Stimulated activated CD4-positive, alpha-beta T cell treated with anti-CD3 and anti-CD28 coated beads, TNF-alpha, amount 100 ng/mL, for 48 hours (primary cell): ENCODE data around the gene MKRN2.

ENCODE experiments used
- DNase-seq, 3 donors: peaks; one replicate each; pipeline ENCODE4 v3.0.0-alpha.2; 2020; ENCODE audit warnings: low read depth in 3 of 3

The MKRN2 gene

GRCh38 chr3:12556314-12556689 is 585 bp upstream of the MKRN2 start:
- DNase-seq = no peak

- DNase-seq = no peak
Observed at GRCh38 chr3:12557473-12558100, 700 bp downstream of the MKRN2 start.

- no peak for DNase-seq
Observed at GRCh38 chr3:12558706-12559105, 1.8 kb downstream of the MKRN2 start.

- DNase-seq = no peak
Observed at GRCh38 chr3:12559520-12559919, 2.6 kb downstream of the MKRN2 start.

GRCh38 chr3:12560505-12561190 is 3.8 kb downstream of the MKRN2 start:
- no peak for DNase-seq

DNA sequence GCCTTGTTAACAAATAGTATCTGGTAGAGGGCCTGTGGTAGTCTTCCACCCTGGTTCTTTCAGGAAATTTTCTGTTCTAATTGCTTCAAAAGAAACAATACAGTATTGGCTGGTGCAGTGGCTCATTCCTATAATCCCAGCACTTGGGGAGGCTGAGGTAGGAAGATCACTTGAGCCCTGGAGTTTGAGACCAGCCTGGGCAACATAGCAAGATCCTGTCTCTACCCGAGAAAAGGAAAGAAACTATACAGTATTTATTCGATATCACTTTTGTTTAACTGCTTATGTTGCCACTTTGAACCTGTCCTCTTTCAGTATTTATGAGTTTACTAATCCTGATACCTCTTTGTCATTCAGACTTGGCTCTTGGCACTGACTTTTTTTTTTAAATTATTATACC is 4.5 kb downstream of the MKRN2 start:
- no peak for DNase-seq

DNA sequence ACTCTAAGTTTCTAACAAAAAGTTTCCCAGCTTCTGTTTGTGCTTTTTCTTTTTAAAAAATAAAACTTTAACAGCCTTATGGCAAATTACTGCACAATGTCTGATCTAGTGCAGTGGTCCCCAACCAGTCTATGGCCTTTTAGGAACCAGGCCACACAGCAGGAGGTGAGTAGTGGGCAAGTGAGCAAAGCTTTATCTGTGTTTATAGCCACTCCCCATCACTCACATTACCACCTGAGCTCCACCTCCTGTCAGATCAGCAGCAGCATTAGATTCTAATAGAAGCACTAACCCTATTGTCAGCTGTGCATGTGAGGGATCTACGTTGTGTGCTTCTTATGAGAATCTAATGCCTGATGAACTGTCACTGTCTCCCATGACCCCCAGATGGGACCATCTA is 5.6 kb downstream of the MKRN2 start:
- DNase-seq = no peak

DNA sequence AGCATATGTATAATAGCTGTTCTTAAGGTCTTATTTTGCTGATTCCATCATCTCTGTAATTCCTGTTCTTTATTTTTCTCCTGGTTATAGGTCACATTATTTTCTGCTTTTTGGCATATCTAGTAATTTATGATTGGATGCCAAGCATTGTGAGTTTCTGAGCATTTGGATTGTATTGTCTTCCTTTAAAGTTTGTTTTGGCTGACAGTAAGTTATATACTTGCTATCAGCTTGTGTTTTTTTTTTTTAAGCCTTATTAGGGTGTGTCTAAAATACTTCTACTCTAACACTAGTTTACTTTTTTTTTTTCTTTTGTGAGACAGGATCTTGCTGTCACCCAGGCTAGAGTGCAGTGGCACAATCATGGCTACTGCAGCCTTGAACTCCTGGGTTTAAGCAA is 10.1 kb downstream of the MKRN2 start:
- DNase-seq = no peak

DNA sequence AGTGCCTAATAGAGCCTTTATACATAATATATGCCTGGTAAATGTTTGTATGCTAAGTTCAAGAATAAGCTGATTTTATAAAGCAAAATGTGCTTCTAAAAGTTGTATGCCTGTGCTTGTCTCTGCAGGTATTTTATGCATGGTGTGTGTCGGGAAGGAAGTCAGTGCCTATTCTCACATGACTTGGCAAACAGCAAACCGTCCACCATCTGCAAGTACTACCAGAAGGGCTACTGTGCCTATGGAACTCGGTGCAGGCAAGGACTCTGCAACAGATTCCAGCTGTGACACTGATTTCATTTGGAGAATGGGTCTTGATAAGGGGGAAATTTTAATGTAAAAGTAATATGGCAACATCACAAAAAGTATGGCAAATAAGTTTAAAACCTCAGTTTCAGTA is 11.9 kb downstream of the MKRN2 start:
- DNase-seq = no peak

- no peak for DNase-seq
Observed at GRCh38 chr3:12569836-12570235, 12.9 kb downstream of the MKRN2 start.

DNA sequence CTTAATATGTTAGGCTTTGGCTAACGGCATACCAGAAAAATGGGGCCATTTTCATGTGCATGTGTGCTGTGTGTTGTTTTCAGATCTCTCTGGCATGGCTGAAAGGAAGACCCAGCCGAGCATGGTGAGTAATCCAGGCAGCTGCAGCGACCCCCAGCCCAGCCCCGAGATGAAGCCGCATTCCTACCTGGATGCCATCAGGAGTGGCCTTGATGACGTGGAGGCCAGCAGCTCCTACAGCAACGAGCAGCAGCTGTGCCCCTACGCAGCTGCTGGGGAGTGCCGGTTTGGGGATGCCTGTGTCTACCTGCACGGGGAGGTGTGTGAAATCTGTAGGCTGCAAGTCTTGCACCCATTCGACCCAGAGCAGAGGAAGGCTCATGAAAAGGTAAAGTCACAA is 15.1 kb downstream of the MKRN2 start:
- DNase-seq = no peak

DNA sequence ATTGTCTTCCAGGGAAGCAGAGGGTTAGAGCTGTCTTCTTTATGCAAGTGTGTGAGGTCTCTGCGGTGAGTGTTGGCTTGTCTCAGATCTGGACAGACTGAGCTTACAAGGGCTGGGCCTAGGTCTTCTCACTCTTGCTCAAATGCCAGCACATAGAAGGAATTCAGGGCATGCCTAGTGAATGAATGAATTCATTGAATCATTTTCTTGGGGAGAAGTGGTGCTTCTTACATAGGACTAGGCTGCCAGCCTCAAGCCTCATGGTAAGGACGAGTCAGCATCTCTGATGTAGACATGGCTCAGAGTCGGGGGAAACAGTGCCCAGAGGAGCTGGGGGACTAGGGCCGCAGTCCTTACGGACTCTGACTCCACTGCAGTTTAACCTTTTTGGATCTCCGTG is 17.2 kb downstream of the MKRN2 start:
- no peak for DNase-seq

DNA sequence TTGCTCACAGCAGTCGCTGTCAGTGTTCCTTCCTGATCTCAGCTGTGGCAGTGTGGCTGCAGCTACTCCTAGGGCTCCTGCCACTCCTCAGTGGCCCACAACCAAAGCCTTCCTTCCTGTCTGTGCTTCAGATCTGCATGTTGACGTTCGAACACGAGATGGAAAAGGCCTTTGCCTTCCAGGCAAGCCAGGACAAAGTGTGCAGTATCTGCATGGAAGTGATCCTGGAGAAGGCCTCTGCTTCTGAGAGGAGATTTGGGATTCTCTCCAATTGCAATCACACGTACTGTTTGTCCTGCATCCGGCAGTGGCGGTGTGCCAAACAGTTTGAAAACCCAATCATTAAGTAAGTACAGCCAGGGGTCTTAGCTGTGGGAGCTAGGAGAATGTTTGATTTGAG is 17.8 kb downstream of the MKRN2 start:
- no peak for DNase-seq

- no peak for DNase-seq
Observed at GRCh38 chr3:12577379-12577778, 20.5 kb downstream of the MKRN2 start.

- DNase-seq = no peak
Observed at GRCh38 chr3:12578742-12579141, 21.9 kb downstream of the MKRN2 start.

DNA sequence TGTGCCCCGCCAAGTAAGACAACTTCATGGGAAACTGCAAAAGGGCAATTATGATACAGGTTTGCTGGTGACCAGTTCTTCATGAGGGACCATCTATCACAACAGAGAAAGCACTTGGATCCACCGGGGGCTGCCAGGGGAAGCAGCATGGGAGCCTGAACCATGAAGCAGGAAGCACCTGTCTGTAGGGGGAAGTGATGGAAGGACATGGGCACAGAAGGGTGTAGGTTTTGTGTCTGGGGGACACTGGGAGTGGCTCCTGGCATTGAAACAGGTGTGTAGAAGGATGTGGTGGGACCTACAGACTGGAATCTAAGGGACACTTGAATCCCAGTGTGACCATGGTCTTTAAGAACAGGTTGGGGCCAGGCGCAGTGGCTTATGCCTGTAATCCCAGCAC is 22.6 kb downstream of the MKRN2 start:
- DNase-seq = no peak

DNA sequence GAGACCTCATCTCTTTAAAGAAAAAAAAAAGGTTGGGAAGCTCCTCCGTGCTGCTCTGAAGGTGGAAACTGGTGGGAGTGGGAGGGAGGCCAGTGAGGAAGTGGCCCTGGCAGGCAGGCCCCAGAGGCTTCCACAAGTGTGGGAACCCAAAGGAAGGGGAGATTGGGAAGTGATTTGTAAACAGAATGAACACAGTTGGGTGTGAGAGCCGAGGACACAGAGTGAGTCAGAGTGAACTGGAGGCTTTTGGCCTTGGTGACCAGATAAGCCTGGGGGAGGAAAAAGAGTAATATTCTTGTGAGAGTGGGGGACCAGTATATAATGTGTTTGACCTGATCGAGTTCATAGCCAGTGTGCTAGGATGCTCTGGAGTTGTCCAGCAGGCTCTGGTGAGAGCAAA is 23.0 kb downstream of the MKRN2 start:
- no peak for DNase-seq

DNA sequence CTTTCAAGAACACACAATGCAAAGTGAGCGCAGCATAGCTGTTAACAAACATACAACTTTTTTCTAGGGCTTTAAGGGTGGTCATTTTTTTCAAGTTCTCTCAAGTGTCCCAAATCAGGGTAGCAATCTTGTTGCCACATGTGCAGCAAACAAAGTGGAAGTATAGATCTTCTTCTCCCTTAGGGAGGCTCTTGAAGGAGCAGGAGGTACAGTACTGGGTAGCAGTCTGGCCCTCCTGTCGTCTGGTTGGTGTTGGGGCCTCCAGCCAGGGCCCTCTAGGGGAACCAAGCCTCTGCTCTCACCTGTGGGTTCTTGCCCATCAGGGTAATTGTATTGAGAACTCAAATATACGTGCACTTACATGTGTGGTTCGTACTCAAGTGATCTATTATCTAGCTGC is 25.8 kb downstream of the MKRN2 start:
- no peak for DNase-seq

DNA sequence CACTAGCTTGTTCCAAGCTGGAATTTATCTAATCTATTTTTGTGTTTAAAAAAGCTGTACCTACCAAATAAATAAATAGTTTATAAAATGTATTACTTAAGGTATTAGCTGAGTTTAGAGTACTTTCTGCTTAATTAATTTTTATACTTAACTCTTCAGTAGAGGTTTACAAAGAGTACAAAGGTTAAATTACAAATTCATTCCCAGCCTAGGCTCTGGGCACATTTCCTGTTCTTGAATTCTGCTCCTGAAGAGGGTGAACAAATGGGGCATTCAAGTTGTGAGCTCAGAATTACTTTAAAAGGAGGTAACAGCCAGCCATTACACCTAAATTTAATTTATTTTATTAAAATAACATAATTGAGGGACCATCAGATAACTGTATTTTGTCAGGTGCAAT is 26.4 kb downstream of the MKRN2 start:
- no peak for DNase-seq

DNA sequence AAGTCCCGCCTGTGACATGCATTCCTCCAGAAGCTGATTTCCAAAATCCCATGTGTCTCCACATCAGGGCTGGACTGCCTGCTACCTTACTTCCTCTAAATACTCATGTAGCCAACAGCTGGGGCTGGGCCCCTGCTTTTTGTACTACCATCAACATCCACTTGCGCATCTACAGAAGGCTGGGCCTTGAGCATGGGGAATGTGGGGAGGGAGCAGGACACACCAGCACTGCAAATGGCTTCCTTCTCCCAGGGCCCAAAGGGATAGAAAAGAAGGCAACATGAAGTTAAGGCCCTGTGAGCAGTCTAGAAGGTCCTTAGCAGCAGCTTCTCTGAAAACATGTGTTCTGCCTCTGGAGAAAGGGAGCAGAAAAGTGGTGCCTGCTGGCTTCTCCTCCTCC is 27.2 kb downstream of the MKRN2 start:
- DNase-seq = no peak

DNA sequence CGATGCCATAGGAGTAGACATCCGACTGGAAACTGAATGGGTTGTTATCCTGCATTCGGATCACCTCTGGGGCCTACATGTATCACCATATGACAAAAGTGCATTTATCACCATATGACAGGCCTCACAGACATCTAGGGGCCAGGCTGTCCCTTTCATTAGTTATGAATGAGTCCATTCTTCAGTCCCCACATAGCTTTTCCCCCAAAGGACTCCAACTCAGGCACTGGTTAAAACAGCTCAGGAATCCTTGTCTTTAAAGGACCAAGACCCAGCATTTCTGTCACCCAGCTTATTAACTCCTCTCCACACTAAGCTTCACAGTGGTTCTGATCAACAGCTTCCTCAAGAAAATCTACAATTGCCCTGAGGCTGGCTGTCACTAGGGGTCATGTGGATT is 28.3 kb downstream of the MKRN2 start:
- DNase-seq = no peak

DNA sequence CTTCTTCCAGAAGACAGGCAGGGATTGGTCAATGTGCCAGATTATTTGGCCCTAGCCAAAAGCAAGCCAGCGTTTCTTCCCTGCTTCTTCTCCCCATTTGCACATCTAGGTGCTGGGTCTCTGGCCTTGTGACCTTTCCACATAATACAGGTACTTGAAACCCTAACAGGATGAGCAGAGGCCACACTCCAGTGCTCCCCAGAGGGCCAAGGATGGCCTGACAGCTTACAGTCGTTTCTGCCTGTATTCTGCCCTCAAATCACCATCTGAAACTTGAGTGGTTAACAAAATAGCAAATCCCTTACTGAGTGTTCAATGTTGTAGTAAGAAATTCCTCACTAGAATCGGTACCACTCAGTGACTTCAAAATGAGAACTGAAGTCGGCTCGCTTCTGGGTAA is 29.1 kb downstream of the MKRN2 start:
- no peak for DNase-seq

DNA sequence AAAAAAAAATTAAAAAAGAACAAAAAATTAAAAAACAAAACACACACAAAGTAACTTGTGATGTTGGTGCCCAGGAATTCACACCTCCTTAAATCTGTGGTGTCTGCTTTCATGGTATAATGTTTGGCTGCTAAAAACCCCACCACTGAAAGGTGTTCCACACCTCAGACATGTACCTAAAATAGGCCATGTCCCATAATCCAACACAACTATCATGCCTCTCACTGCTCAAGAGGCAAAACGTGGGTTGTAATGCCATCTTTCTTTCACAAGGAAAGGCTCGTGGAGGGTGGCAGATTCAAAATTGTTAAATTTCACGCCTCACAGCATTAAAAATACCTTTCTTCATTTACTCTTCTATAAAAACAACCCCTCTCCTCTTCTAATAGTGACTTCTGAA is 29.5 kb downstream of the MKRN2 start:
- DNase-seq = no peak
